Left renal pelvis (tissue), 4 donors: ENCODE data around the gene CA4. TPM values are rescaled to one million over a fixed set of nuclear protein-coding genes. Genes with fewer than 3 reads are reported as not detected.

Experiments
- DNase-seq, 4 donors: peaks; one replicate each; pipeline ENCODE4 v3.0.0-alpha.2; 2013; ENCODE audit warnings: low read depth in 4 of 4, low spot score in 3 of 4
- polyA plus RNA-seq, 4 donors: library from polyadenylated mRNA; unstranded; fragments of 120-200 nt; gene quantifications; one replicate each; pipeline ENCODE4 v1.2.1, GENCODE V29; 2013; ENCODE audit not compliant: insufficient read length in 4 of 4

The CA4 gene
- polyA plus RNA-seq, 4 donors: 3.7 to 58.5 (median 35.9) TPM

- DNase-seq: no peak
These were observed 20.6 kb upstream of the CA4 start for GRCh38 chr17:60129164-60129563.

- no peak for DNase-seq
These were observed 19.3 kb upstream of the CA4 start for GRCh38 chr17:60130466-60130865.

- DNase-seq: no peak
These were observed 15.2 kb upstream of the CA4 start for GRCh38 chr17:60134396-60135150.

GRCh38 chr17:60135151-60135950 is 14.4 kb upstream of the CA4 start:
- peak in 2 of 4 donors; percentile 60 to 82 for DNase-seq

GRCh38 chr17:60135951-60136666 is 13.7 kb upstream of the CA4 start:
- no peak for DNase-seq

GRCh38 chr17:60137731-60138130 is 12.0 kb upstream of the CA4 start:
- DNase-seq: no peak

GRCh38 chr17:60138769-60139437 is 10.9 kb upstream of the CA4 start:
- DNase-seq: no peak

GRCh38 chr17:60139438-60140285 is 10.1 kb upstream of the CA4 start:
- DNase-seq: peak in 1 of 4 donors; percentile 44

- DNase-seq: no peak
These were observed 8.4 kb upstream of the CA4 start for GRCh38 chr17:60141111-60142018.

- peak in 1 of 4 donors; percentile 42 for DNase-seq
These were observed 6.8 kb upstream of the CA4 start for GRCh38 chr17:60142872-60143499.

- no peak for DNase-seq
These were observed 4.5 kb upstream of the CA4 start for GRCh38 chr17:60145006-60145935.

- DNase-seq: no peak
These were observed 3.6 kb upstream of the CA4 start for GRCh38 chr17:60146206-60146605.

- no peak for DNase-seq
These were observed 2.1 kb upstream of the CA4 start for GRCh38 chr17:60147553-60148223.

GRCh38 chr17:60148373-60148772 is 1.4 kb upstream of the CA4 start:
- DNase-seq: no peak

- DNase-seq: no peak
These were observed 1.6 kb downstream of the CA4 start for GRCh38 chr17:60151355-60151754.

GRCh38 chr17:60153606-60154390 is 4.0 kb downstream of the CA4 start:
- no peak for DNase-seq
